Muscle of arm (tissue), 12 donors: ENCODE measurements around the gene FRAS1. TPM values are rescaled to one million over a fixed set of nuclear protein-coding genes. Genes with fewer than 3 reads are reported as not detected.
"Not testable (repeated sequence)": the region's sequence is repeated elsewhere in the genome, so short reads cannot be mapped to it uniquely, and the experiment has no call there.

Experiments
- DNase-seq: peaks from one replicate; pipeline ENCODE4 v3.0.0-alpha.2; 2013
- polyA plus RNA-seq, 12 donors: library from polyadenylated mRNA; unstranded; fragments of 120-200 nt; gene quantifications; one replicate each; pipeline ENCODE4 v1.2.1, GENCODE V29; 2013; ENCODE audit not compliant: insufficient read length in 12 of 12

Gene FRAS1
- polyA plus RNA-seq, 12 donors: 5.0 to 19.8 (median 8.0) TPM; not detected in 1

GRCh38 chr4:78432896-78433295, 375.8 kb downstream of the FRAS1 start:
- no peak for DNase-seq

GRCh38 chr4:78437608-78438088, 380.5 kb downstream of the FRAS1 start:
- DNase-seq: no peak

GRCh38 chr4:78439328-78439727, 382.2 kb downstream of the FRAS1 start:
- DNase-seq: no peak

- DNase-seq: no peak
Observed at GRCh38 chr4:78441756-78442155, 384.6 kb downstream of the FRAS1 start.

GRCh38 chr4:78446619-78447018, 389.5 kb downstream of the FRAS1 start:
- DNase-seq: no peak

GRCh38 chr4:78451407-78451806, 394.3 kb downstream of the FRAS1 start:
- no peak for DNase-seq

- no peak for DNase-seq
Observed at GRCh38 chr4:78454016-78454415, 396.9 kb downstream of the FRAS1 start.

GRCh38 chr4:78457751-78458150, 400.6 kb downstream of the FRAS1 start:
- no peak for DNase-seq

- DNase-seq: no peak
Observed at GRCh38 chr4:78459327-78459726, 402.2 kb downstream of the FRAS1 start.

GRCh38 chr4:78460368-78460767, 403.2 kb downstream of the FRAS1 start:
- no peak for DNase-seq

GRCh38 chr4:78464265-78464664, 407.1 kb downstream of the FRAS1 start:
- no peak for DNase-seq

- DNase-seq: not testable (repeated sequence)
Observed at GRCh38 chr4:78467223-78467622, 410.1 kb downstream of the FRAS1 start.

GRCh38 chr4:78468272-78468671, 411.1 kb downstream of the FRAS1 start:
- no peak for DNase-seq

GRCh38 chr4:78476108-78476704, 419.1 kb downstream of the FRAS1 start:
- no peak for DNase-seq

GRCh38 chr4:78477276-78477675, 420.2 kb downstream of the FRAS1 start:
- DNase-seq: no peak

GRCh38 chr4:78478523-78478922, 421.4 kb downstream of the FRAS1 start:
- no peak for DNase-seq

- no peak for DNase-seq
Observed at GRCh38 chr4:78480286-78480685, 423.2 kb downstream of the FRAS1 start.

GRCh38 chr4:78481180-78481579, 424.1 kb downstream of the FRAS1 start:
- DNase-seq: no peak

GRCh38 chr4:78482281-78482680, 425.2 kb downstream of the FRAS1 start:
- DNase-seq: no peak

GRCh38 chr4:78483811-78484210, 426.7 kb downstream of the FRAS1 start:
- no peak for DNase-seq

GRCh38 chr4:78484574-78484973, 427.5 kb downstream of the FRAS1 start:
- DNase-seq: no peak

GRCh38 chr4:78493731-78494130, 436.6 kb downstream of the FRAS1 start:
- DNase-seq: no peak

- DNase-seq: no peak
Observed at GRCh38 chr4:78496021-78496643, 439.0 kb downstream of the FRAS1 start.

GRCh38 chr4:78506260-78506659, 449.1 kb downstream of the FRAS1 start:
- not testable (repeated sequence) for DNase-seq
